DND-41 (cell line): ENCODE data around the gene STX1B.

Experiments used
- CTCF ChIP-seq: IDR thresholded peaks from 2 replicates; pipeline ENCODE4 v1.5.1; 2012; ENCODE audit warnings: borderline replicate concordance, low read length, moderate library complexity, mild to moderate bottlenecking; ENCODE audit not compliant: poor library complexity, severe bottlenecking; ENCODE audit errors: extremely low read depth
- EZH2 ChIP-seq: IDR thresholded peaks from 3 replicates; pipeline ENCODE4 v1.6.1; 2012; ENCODE audit warnings: borderline replicate concordance, low read depth, mild to moderate bottlenecking, moderate library complexity, low read length, inconsistent platforms; ENCODE audit not compliant: severe bottlenecking

- TF ChIP-seq EZH2 (no peak), CTCF (peak; percentile 28)
Measured at GRCh38 chr16:30972872-30973271, 37.6 kb downstream of the STX1B start.
